ENCODE results near the gene CNTN5.

Gene CNTN5

GRCh38 chr11:100353083-100353482, 1332.3 kb downstream of the CNTN5 start:
- DNase-seq = no peak

GRCh38 chr11:100354736-100355135, 1334.0 kb downstream of the CNTN5 start:
- DNase-seq = no peak

GRCh38 chr11:100356035-100356434, 1335.3 kb downstream of the CNTN5 start:
- no peak for DNase-seq

GRCh38 chr11:100359281-100359680, 1338.5 kb downstream of the CNTN5 start:
- no peak for DNase-seq

- no peak for DNase-seq
Observed at GRCh38 chr11:100367892-100368291, 1347.1 kb downstream of the CNTN5 start.

GRCh38 chr11:100383357-100383865, 1362.7 kb downstream of the CNTN5 start:
- no peak for DNase-seq

- DNase-seq = no peak
Observed at GRCh38 chr11:100396266-100396665, 1375.5 kb downstream of the CNTN5 start.

GRCh38 chr11:100397401-100397800, 1376.7 kb downstream of the CNTN5 start:
- DNase-seq = no peak

GRCh38 chr11:100403816-100404215, 1383.1 kb downstream of the CNTN5 start:
- no peak for DNase-seq

GRCh38 chr11:100404907-100405306, 1384.2 kb downstream of the CNTN5 start:
- DNase-seq = no peak
